SK-N-SH (cell line): ENCODE measurements around the gene PSMB10. TPM values are rescaled to one million over a fixed set of nuclear protein-coding genes. Genes with fewer than 3 reads are reported as not detected.

Source experiments
- CTCF ChIA-PET: fragments of 300-600, 350-600 bp; formaldehyde crosslinking; extraction: SDS; loops from one replicate; lab custom pipeline; 2021; lab: Yijun Ruan, JAX
- POLR2A ChIA-PET: fragments of 350-600 bp; sonication (Branson Sonifier 250); formaldehyde crosslinking; extraction: SDS; loops from one replicate; lab custom pipeline; 2020; ENCODE audit warnings: antibody characterized with exemption, inconsistent platforms; lab: Yijun Ruan, JAX
- DNase-seq: peaks from one replicate; pipeline ENCODE4 v3.0.0; 2012
- H2AFZ ChIP-seq: fragments of 200-600 bp; sonication (generic); 2 replicates; pipeline ENCODE4 v1.8.1; 2016; ENCODE audit warnings: antibody characterized with exemption, mild to moderate bottlenecking, low read depth
- H3F3A ChIP-seq: fragments of 200-600 bp; sonication (generic); replicated peaks from 2 replicates; pipeline ENCODE3; 2016; ENCODE audit warnings: antibody characterized with exemption, mild to moderate bottlenecking; ENCODE audit not compliant: insufficient read depth
- H3K27ac ChIP-seq, 2 experiments: fragments of 200-500 bp in 1 of 2; fragments of 200-600 bp in 1 of 2; sonication (Bioruptor generic) in 1 of 2; sonication (generic), shearing (Covaris generic) in 1 of 2; 2 replicates each; pipeline versions ENCODE4 v1.5.1 to v1.6.1; 2014 to 2016; ENCODE audit warnings: low read depth in 2 of 2, inconsistent platforms in 1 of 2, low read length in 1 of 2, mild to moderate bottlenecking in 1 of 2, mixed read lengths in 1 of 2
- H3K27me3 ChIP-seq: fragments of 200-600 bp; sonication (generic), shearing (Covaris generic); 2 replicates; pipeline ENCODE4 v1.6.1; 2016; ENCODE audit warnings: mixed run types; ENCODE audit not compliant: insufficient read depth
- H3K36me3 ChIP-seq, 2 experiments: fragments of 200-500 bp in 1 of 2; fragments of 200-600 bp in 1 of 2; sonication (Bioruptor generic) in 1 of 2; sonication (generic) in 1 of 2; replicated peaks in 1 of 2; 2 replicates each; pipeline versions ENCODE3 to v1.5.1; 2014 to 2016; ENCODE audit warnings: low read length in 1 of 2, mild to moderate bottlenecking in 1 of 2; ENCODE audit not compliant: insufficient read depth in 2 of 2, control insufficient read depth in 1 of 2
- H3K4me1 ChIP-seq, 2 experiments: fragments of 200-500 bp in 1 of 2; fragments of 200-600 bp in 1 of 2; sonication (Bioruptor generic) in 1 of 2; sonication (generic), shearing (Covaris generic) in 1 of 2; 2 replicates each; pipeline versions ENCODE4 v1.5.1 to v1.6.1; 2014 to 2016; ENCODE audit warnings: low read depth in 1 of 2, low read length in 1 of 2, mixed run types in 1 of 2; ENCODE audit not compliant: insufficient read depth in 2 of 2, control insufficient read depth in 1 of 2
- H3K4me2 ChIP-seq: fragments of 200-600 bp; sonication (generic), shearing (Covaris generic); 2 replicates; pipeline ENCODE4 v1.6.1; 2017; ENCODE audit warnings: mixed run types
- H3K4me3 ChIP-seq, 2 experiments: fragments of 200-500 bp in 1 of 2; fragments of 200-600 bp in 1 of 2; sonication (Bioruptor generic) in 1 of 2; sonication (generic), shearing (Covaris generic) in 1 of 2; 2 replicates each; pipeline versions ENCODE4 v1.5.1 to v1.8.1; 2014 to 2016; ENCODE audit warnings: low read depth in 2 of 2, inconsistent platforms in 1 of 2, low read length in 1 of 2, mild to moderate bottlenecking in 1 of 2, mixed read lengths in 1 of 2, moderate library complexity in 1 of 2
- H3K79me2 ChIP-seq: fragments of 200-600 bp; sonication (generic); 2 replicates; pipeline ENCODE4 v1.8.1; 2017; ENCODE audit warnings: mild to moderate bottlenecking; ENCODE audit not compliant: insufficient read depth
- H3K9ac ChIP-seq: fragments of 200-600 bp; sonication (generic); 2 replicates; pipeline ENCODE4 v1.6.1; 2017; ENCODE audit warnings: mixed run types
- H3K9me2 ChIP-seq: fragments of 200-600 bp; sonication (generic); 2 replicates; pipeline ENCODE4 v1.6.1; 2017; ENCODE audit warnings: mixed run types
- H3K9me3 ChIP-seq: fragments of 200-600 bp; sonication (generic); 2 replicates; pipeline ENCODE4 v1.6.1; 2017; ENCODE audit warnings: mixed run types, mild to moderate bottlenecking, moderate library complexity
- H4K20me1 ChIP-seq: fragments of 200-600 bp; sonication (generic); 2 replicates; pipeline ENCODE4 v1.6.1; 2017; ENCODE audit warnings: mild to moderate bottlenecking, mixed run types; ENCODE audit not compliant: insufficient read depth
- CHD2 ChIP-seq: fragments of 150-350 bp; IDR thresholded peaks from 2 replicates; pipeline ENCODE4 v1.6.1; 2018; ENCODE audit warnings: low read length; ENCODE audit not compliant: partially characterized antibody
- ELF1 ChIP-seq: IDR thresholded peaks from 2 replicates; pipeline ENCODE4 v1.4.0; 2012
- EP300 ChIP-seq, 2 experiments: IDR thresholded peaks; 2 replicates each; pipeline versions ENCODE4 v1.4.0 to v1.6.1; 2012; ENCODE audit warnings: borderline replicate concordance in 1 of 2, low read depth in 1 of 2, low read length in 1 of 2
- EZH2phosphoT487 ChIP-seq: fragments of 200-600 bp; sonication (generic); IDR thresholded peaks from 2 replicates; pipeline ENCODE4 v1.6.1; 2017; ENCODE audit warnings: low read depth, mixed run types, mild to moderate bottlenecking, antibody characterized with exemption, moderate library complexity, borderline replicate concordance
- FOSL2 ChIP-seq: IDR thresholded peaks from 2 replicates; pipeline ENCODE4 v1.4.0; 2012; ENCODE audit warnings: low read depth, mild to moderate bottlenecking, moderate library complexity, borderline replicate concordance
- FOXJ3 ChIP-seq: sonication (generic); formaldehyde crosslinking; IDR thresholded peaks from 2 replicates; pipeline ENCODE4 v1.5.1; 2020; ENCODE audit warnings: mild to moderate bottlenecking, missing genetic modification reagents
- FOXM1 ChIP-seq: IDR thresholded peaks from 2 replicates; pipeline ENCODE4 v1.4.0; 2012; ENCODE audit warnings: low read depth, mild to moderate bottlenecking
- JUND ChIP-seq: IDR thresholded peaks from 2 replicates; pipeline ENCODE4 v1.4.0; 2012
- MAX ChIP-seq: IDR thresholded peaks from 2 replicates; pipeline ENCODE4 v1.4.0; 2012; ENCODE audit warnings: low read depth
- MEF2A ChIP-seq: IDR thresholded peaks from 2 replicates; pipeline ENCODE4 v1.4.0; 2012; ENCODE audit warnings: low read depth, borderline replicate concordance
- PBX3 ChIP-seq: IDR thresholded peaks from 2 replicates; pipeline ENCODE4; 2012
- RAD21 ChIP-seq: IDR thresholded peaks from 2 replicates; pipeline ENCODE4 v1.6.1; 2012; ENCODE audit warnings: mild to moderate bottlenecking, low read length
- REST ChIP-seq: IDR thresholded peaks from 2 replicates; pipeline ENCODE4 v1.6.1; 2012; ENCODE audit warnings: mild to moderate bottlenecking, low read depth, low read length, moderate library complexity
- RXRA ChIP-seq: IDR thresholded peaks from 2 replicates; pipeline ENCODE4 v1.4.0; 2012; ENCODE audit warnings: low read depth, mild to moderate bottlenecking, borderline replicate concordance
- TAF1 ChIP-seq: IDR thresholded peaks from 2 replicates; pipeline ENCODE4 v1.6.1; 2012; ENCODE audit warnings: low read depth, mild to moderate bottlenecking, low read length, moderate library complexity, borderline replicate concordance
- TEAD4 ChIP-seq: IDR thresholded peaks from 2 replicates; pipeline ENCODE4 v1.4.0; 2012; ENCODE audit warnings: mild to moderate bottlenecking, borderline replicate concordance; ENCODE audit not compliant: insufficient read depth
- USF2 ChIP-seq: fragments of 150-350 bp; IDR thresholded peaks from 2 replicates; pipeline ENCODE4 v1.6.1; 2017; ENCODE audit warnings: antibody characterized with exemption, low read length, low read depth, borderline replicate concordance
- ZBTB33 ChIP-seq: IDR thresholded peaks from 2 replicates; pipeline ENCODE4 v1.4.0; 2012; ENCODE audit warnings: low read depth, borderline replicate concordance
- WGBS: methylation state at CpG from one replicate; pipeline ENCODE4 v1.1.6; 2017; ENCODE audit warnings: low lambda C conversion rate; 5-methylcytosine and 5-hydroxymethylcytosine counted together
- polyA plus RNA-seq, 3 experiments: library from polyadenylated mRNA; depleted of rRNA; stranded (reverse); fragments of >200 nt; gene quantifications; 2 replicates each; pipeline ENCODE4 v1.2.3, GENCODE V29; 2012

PSMB10 gene
- polyA plus RNA-seq, 1 of the 3 experiments (the other 2 are of a cell fraction): 57.8 TPM

GRCh38 chr16:67948015-67948414 lies 11.4 kb upstream of the PSMB10 start:
- POLR2A ChIA-PET: interaction anchor here (1.5 to 1.7 kb wide), 2 partner anchors 12 to 18 kb away, joined by 3 to 5 read pairs; no protein-coding TSS in a partner anchor
- H3K9me2 ChIP-seq: no peaks in the 10 kb centered on the region
- DNase-seq: no peak
- peaks cover 9% of the 10 kb centered on the region; the same call in 1 of the 2 replicates for H3K79me2 ChIP-seq
- 96% methylated on average over 15 of the region's 15 CpGs for WGBS
- TF ChIP-seq ELF1 (no peak), EZH2phosphoT487 (no peak), RAD21 (no peak), PBX3 (no peak), RXRA (no peak), REST (no peak), USF2 (no peak), TEAD4 (no peak), EP300 (IDR thresholded peaks at IDR 0.05; ENCODE audit: borderline replicate concordance in 1 of 2, low read depth in 1 of 2, low read length in 1 of 2) (no peak), MEF2A (no peak), ZBTB33 (no peak), FOSL2 (no peak), JUND (no peak), FOXM1 (no peak), FOXJ3 (no peak), TAF1 (no peak), CHD2 (no peak), MAX (no peak)
- no peaks in the 10 kb centered on the region for H3K9me3 ChIP-seq
- no peak overlapping the region for H3K4me3 ChIP-seq
- H3K27ac ChIP-seq: no peak overlapping the region; a peak in 1 of 4 replicates
- H2AFZ ChIP-seq: no peak overlapping the region
- no peak overlapping the region for H3K4me2 ChIP-seq
- H3K4me1 ChIP-seq: peaks cover 0 to 12% of the 10 kb centered on the region in 2 experiments; a peak in 1 of 4 replicates
- H3K36me3 ChIP-seq: peaks cover 0 to 76% of the 10 kb centered on the region in 2 experiments
- H4K20me1 ChIP-seq: no peaks in the 10 kb centered on the region
- H3F3A ChIP-seq: no peaks in the 10 kb centered on the region
- CTCF ChIA-PET: interaction anchor here (2.0 to 2.8 kb wide), 2 partner anchors 64 to 92 kb away, joined by 6 to 9 read pairs; no protein-coding TSS in a partner anchor
- H3K27me3 ChIP-seq: no peaks in the 10 kb centered on the region
- H3K9ac ChIP-seq: no peak overlapping the region
